Upper lobe of right lung (tissue), 1 donor: ENCODE results near the gene PIPOX. TPM values are rescaled to one million over a fixed set of nuclear protein-coding genes. Genes with fewer than 3 reads are reported as not detected.

ENCODE experiments used
- ATAC-seq: fragments of 200-7000 bp; cut with Tn5 transposase; one replicate; pipeline ENCODE4 v1.9.1; 2020; ENCODE audit warnings: mild to moderate bottlenecking, moderate library complexity
- DNase-seq: peaks from one replicate; pipeline ENCODE4 v3.0.0-alpha.2; 2020
- H3K27ac ChIP-seq: fragments of 200-600 bp; one replicate; pipeline ENCODE4 v1.8.0; 2022
- H3K27me3 ChIP-seq: fragments of 200-600 bp; one replicate; pipeline ENCODE4 v1.8.0; 2022; ENCODE audit warnings: mild to moderate bottlenecking
- H3K36me3 ChIP-seq: fragments of 200-600 bp; one replicate; pipeline ENCODE4 v1.8.0; 2022
- H3K4me1 ChIP-seq: fragments of 200-600 bp; one replicate; pipeline ENCODE4 v1.8.0; 2022
- H3K4me3 ChIP-seq: fragments of 200-600 bp; one replicate; pipeline ENCODE4 v1.8.0; 2022; ENCODE audit warnings: mild to moderate bottlenecking
- H3K9me3 ChIP-seq: fragments of 200-600 bp; one replicate; pipeline ENCODE4 v1.8.0; 2022
- intact Hi-C: fragments of 100-400 bp; cut with DNase I; formaldehyde crosslinking; loops from one replicate; pipeline ENCODE4 v1.11.0; 2022
- total RNA-seq: library from RNA; stranded (reverse); fragmentation: NEBNext Ultra II Directional; extraction: Animal tissue kit (Norgen Biotek cat#: 25700); gene quantifications from one replicate; pipeline ENCODE4 v1.2.1, GENCODE V29; 2021
- TF ChIP-seq, protein P1 (sequence below): fragments of 200-600 bp; IDR thresholded peaks from one replicate; pipeline ENCODE4 v1.8.0; 2022; ENCODE audit warnings: antibody characterized with exemption
- donor health status: DM: no; HTN: yes; CAD: no; lungs with severe emphysema.

Gene PIPOX
- total RNA-seq, 1 donor from 2014 or later, result 0.87 TPM

DNA sequence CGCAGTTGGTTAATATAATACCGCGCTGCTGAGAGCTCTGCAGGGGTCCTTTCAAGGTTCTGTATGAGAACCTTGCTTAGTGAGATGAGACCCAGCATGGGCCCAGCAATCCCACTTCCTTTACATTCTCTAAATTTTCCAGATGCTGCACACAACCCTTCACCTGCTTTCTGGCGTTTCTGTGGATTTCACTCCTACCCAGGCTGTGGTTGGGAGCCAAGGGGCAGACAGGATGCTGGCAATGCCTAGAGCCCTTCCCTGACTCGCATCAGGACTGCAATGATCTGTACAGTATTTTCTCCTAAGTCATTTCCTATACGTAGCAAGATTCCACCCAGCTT is 10.1 kb upstream of the PIPOX start:
- TF ChIP-seq, protein P1, sequence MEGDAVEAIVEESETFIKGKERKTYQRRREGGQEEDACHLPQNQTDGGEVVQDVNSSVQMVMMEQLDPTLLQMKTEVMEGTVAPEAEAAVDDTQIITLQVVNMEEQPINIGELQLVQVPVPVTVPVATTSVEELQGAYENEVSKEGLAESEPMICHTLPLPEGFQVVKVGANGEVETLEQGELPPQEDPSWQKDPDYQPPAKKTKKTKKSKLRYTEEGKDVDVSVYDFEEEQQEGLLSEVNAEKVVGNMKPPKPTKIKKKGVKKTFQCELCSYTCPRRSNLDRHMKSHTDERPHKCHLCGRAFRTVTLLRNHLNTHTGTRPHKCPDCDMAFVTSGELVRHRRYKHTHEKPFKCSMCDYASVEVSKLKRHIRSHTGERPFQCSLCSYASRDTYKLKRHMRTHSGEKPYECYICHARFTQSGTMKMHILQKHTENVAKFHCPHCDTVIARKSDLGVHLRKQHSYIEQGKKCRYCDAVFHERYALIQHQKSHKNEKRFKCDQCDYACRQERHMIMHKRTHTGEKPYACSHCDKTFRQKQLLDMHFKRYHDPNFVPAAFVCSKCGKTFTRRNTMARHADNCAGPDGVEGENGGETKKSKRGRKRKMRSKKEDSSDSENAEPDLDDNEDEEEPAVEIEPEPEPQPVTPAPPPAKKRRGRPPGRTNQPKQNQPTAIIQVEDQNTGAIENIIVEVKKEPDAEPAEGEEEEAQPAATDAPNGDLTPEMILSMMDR, result no peak
- Histone ChIP-seq H3K4me3 (no peak overlapping the region), H3K27me3 (peaks cover 6% of the 10 kb centered on the region), H3K4me1 (no peaks in the 10 kb centered on the region), H3K27ac (no peak overlapping the region), H3K9me3 (peaks cover 7% of the 10 kb centered on the region), H3K36me3 (no peaks in the 10 kb centered on the region)
- ATAC-seq, result no peak
- no peak for DNase-seq
- intact Hi-C loops, result no loop called here

- ATAC-seq (no peak), DNase-seq (no peak)
- Histone ChIP-seq H3K36me3 (no peaks in the 10 kb centered on the region), H3K27me3 (peaks cover 6% of the 10 kb centered on the region), H3K27ac (no peak overlapping the region), H3K9me3 (peaks cover 7% of the 10 kb centered on the region), H3K4me1 (no peaks in the 10 kb centered on the region), H3K4me3 (no peak overlapping the region)
- intact Hi-C loops, result no loop called here
- TF ChIP-seq, protein P1, result no peak
These were observed 8.4 kb upstream of the PIPOX start for GRCh38 chr17:29034510-29034909.

DNA sequence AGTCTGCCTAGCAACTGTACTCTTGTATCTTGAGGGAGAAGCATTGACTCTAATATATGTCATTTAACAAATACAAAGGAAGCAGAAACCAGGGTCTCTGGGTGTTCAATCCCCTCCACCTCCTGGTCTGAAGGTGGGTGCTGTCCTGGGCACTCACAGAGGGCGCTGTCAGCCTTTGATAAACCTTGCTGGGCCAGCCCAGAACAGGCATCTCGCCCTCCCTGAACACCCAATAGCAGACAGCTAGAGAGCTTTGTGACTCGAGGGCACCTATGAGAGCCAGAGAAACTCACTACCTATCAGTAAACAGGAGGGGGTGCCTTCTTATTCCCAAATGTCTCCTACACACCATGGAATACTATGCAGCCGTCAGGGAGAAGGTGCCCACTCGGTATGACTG is 6.4 kb upstream of the PIPOX start:
- Histone ChIP-seq H3K36me3 (no peaks in the 10 kb centered on the region), H3K27me3 (peaks cover 7% of the 10 kb centered on the region), H3K4me1 (no peaks in the 10 kb centered on the region), H3K27ac (no peak overlapping the region), H3K9me3 (peaks cover 7% of the 10 kb centered on the region), H3K4me3 (no peak overlapping the region)
- intact Hi-C loops, result no loop called here
- no peak for DNase-seq
- no peak for ATAC-seq
- TF ChIP-seq, protein P1, result no peak

GRCh38 chr17:29037739-29038084 is 5.2 kb upstream of the PIPOX start:
- H3K4me1 ChIP-seq, result peaks cover 10% of the 10 kb centered on the region
- intact Hi-C loops, result no loop called here
- DNase-seq (no peak), ATAC-seq (no peak)
- H3K9me3 ChIP-seq, result peaks cover 7% of the 10 kb centered on the region
- no peak overlapping the region for H3K27ac ChIP-seq
- no peaks in the 10 kb centered on the region for H3K36me3 ChIP-seq
- no peak overlapping the region for H3K4me3 ChIP-seq
- peaks cover 5% of the 10 kb centered on the region for H3K27me3 ChIP-seq
- TF ChIP-seq, protein P1, result no peak

GRCh38 chr17:29038085-29038795 is 4.7 kb upstream of the PIPOX start:
- intact Hi-C loops, result no loop called here
- H3K27ac ChIP-seq, result no peak overlapping the region

More at GRCh38 chr17:29038085-29038795, 4.7 kb upstream of the PIPOX start:
- no peak for DNase-seq
- ATAC-seq, result no peak
- H3K4me3 ChIP-seq, result no peak overlapping the region
- peaks cover 14% of the 10 kb centered on the region for H3K4me1 ChIP-seq
- H3K27me3 ChIP-seq, result peaks cover 5% of the 10 kb centered on the region
- TF ChIP-seq, protein P1, result no peak
- peaks cover 7% of the 10 kb centered on the region for H3K9me3 ChIP-seq
- H3K36me3 ChIP-seq, result no peaks in the 10 kb centered on the region
